ENCODE data around the gene CPS1.

The CPS1 gene

GRCh38 chr2:210713122-210713521 lies 156.7 kb downstream of the CPS1 start:
- no peak for DNase-seq

DNA sequence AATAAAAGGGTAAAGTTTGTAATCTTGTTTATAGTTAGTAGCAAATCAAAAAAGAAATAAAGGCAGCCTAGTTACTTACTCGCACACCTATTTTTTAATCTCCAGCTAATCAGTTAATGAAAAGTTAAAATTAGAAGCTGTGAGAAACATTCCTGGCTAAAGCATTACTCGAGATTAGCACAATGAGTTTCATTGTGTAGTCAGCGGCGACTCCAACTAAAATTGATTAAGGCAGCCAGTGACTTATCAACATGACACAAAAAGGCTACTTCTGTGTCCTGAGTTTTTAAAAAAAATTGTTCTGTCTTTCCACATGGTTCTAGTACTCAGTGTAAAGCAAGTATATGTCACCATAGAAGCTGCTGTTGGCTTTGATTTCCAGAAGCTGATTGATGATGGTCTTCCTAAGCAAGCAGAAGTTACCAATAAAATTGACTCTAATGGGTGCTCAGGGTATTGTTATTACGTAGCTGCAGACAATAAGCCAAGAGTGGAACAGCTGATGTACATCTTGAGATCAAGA lies 159.2 kb downstream of the CPS1 start:
- no peak for DNase-seq

DNA sequence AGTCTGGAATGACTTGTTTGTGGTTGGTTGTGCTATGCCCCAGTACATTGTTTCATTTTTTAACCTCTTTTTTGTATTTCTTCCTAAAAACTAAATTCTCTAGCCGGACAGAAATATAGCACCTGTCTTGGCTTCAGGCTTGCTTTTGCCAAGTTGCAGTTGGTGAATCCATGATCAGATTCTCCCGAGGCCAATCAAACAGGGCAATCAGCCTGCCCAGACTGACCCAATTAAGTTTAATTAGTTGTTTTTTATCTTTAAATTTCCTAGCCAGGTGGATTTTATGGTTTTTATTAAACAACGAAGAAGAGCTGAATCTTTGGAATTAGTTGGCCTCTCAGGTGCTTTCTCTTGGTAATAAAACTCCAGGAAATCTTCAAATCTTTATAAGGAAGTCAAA lies 162.1 kb downstream of the CPS1 start:
- no peak for DNase-seq

DNA sequence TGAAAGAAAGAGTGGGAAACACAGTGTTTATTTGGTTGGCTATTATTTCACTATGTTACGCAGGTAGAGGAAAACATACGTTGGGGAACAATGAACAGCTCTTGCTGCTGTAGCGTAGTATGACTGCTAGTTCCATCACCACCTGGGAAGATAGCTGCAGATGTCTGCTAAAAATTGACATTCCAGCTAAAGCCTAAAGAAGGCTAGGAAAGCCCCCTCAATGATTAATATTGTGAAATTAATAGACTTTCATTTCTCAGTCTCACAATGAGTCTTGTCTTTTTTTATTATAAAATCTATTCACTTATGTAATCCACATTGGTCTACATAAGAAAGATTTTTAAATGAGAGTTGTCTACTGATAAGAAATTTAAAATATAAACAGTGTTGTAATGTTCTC lies 165.7 kb downstream of the CPS1 start:
- no peak for DNase-seq

DNA sequence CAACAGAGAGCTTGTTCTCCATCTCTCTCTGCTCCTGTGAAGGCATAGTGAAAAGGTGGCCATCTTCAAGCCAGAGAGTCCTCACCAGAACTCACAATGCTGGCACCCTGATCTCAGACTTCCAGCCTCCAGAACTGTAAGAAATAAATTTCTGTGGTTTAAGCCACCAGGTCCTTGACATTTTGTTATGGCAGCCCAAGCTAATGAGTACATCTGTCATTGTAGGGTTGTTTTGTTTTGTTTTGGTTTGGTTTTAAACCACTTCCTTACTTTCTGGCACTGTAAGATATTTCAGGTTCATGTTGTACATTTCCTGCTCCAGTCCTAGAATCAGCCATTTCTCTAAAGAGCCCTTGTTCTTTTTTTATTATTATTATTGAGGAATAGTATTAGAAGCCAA lies 171.2 kb downstream of the CPS1 start:
- DNase-seq = no peak
